Measurements from ENCODE around the gene RNF112. TPM values are rescaled to one million over a fixed set of nuclear protein-coding genes. Genes with fewer than 3 reads are reported as not detected.

Gene RNF112
- total and polyA plus RNA-seq, 2 of the 8 experiments (the other 6 are each of a cell fraction or from before 2014, with no cell fraction given): 1.1 to 2.2 TPM

DNA sequence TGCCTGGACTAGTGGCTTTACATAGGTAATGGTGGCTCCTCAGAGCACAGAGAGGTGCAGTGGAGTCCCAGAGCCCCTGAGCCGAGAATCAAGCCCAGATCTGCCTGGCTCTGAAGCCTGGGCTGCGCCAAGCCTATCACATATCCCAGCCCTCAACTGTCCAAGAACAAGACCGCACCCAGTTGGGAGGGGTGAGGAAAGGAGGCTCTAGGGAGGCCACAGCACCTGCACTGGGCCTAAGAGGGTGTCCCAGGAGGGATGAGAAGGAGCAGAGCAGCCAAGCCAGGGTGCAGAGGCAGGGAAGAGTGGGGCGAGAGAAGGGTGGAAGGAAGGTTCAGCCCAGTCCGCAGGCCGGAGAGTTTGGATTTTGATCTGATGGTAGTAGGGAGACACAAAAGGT, 941 bp upstream of the RNF112 start:
- no peaks in the 10 kb centered on the region for H3K79me2 ChIP-seq (ENCODE audit: control insufficient read depth in 1 of 2, insufficient read depth in 2 of 2, low read length in 2 of 2)
- H3K27ac ChIP-seq (ENCODE audit: low read depth, low read length): no peak overlapping the region
- no peak overlapping the region for H2BK120ac ChIP-seq (replicated peaks; ENCODE audit: low read depth, low read length)
- H3K4me3 ChIP-seq (ENCODE audit: extremely low read depth in 1 of 4, insufficient read depth in 2 of 4, low read depth in 3 of 4, low read length in 4 of 4): no peak overlapping the region
- H3K9me3 ChIP-seq (ENCODE audit: insufficient read depth in 2 of 2, low read depth in 1 of 2, low read length in 1 of 2): no peaks in the 10 kb centered on the region
- H3K4ac ChIP-seq (replicated peaks; ENCODE audit: insufficient read length, low read depth, low read length): peak overlapping the region; percentile 39
- H3K23me2 ChIP-seq (ENCODE audit: low read depth, low read length): 0 out of 2 replicates have a peak, but pooled peaks cover 5% of the 10 kb centered on the region
- peak overlapping the region; percentile 40; the same call in 1 of the 2 replicates for H2BK15ac ChIP-seq (ENCODE audit: low read length)
- H2BK12ac ChIP-seq (ENCODE audit: low read depth, low read length): peak overlapping the region; percentile 62; the same call in 1 of the 2 replicates
- H3K4me1 ChIP-seq (replicated peaks in 1 of 4; ENCODE audit: control insufficient read depth in 3 of 4, insufficient read depth in 4 of 4, low read length in 3 of 4): peaks cover 0 to 13% (median 6%) of the 10 kb centered on the region in 4 experiments; a peak in 4 of 7 replicates
- 0 out of 2 replicates have a peak overlapping the region, but pooled peaks have one; percentile 23 for H2BK20ac ChIP-seq (ENCODE audit: low read length)
- H2AK5ac ChIP-seq (ENCODE audit: low read depth, low read length): no peak overlapping the region; the same call in 1 of the 2 replicates
- 89% methylated on average over 6 of the region's 6 CpGs; no CpG with 5 or more reads in 1 of the 2 experiments for WGBS, 2 experiments (ENCODE audit: extremely low coverage in 1 of 2, insufficient coverage in 1 of 2, insufficient read length in 1 of 2, insufficient replicate concordance in 2 of 2, low coverage in 1 of 2, low lambda C conversion rate in 2 of 2, missing lambda C conversion rate in 1 of 2)
- H3K4me2 ChIP-seq (ENCODE audit: insufficient read depth in 1 of 2, low read depth in 2 of 2, low read length in 2 of 2): no peak overlapping the region
- no peak overlapping the region for H4K91ac ChIP-seq (replicated peaks; ENCODE audit: insufficient read length, low read length)
- peaks cover 0 to 1% of the 10 kb centered on the region in 2 experiments for H4K20me1 ChIP-seq (replicated peaks in 1 of 2; ENCODE audit: control insufficient read depth in 1 of 2, insufficient read depth in 2 of 2, low read length in 2 of 2)
- no peak overlapping the region for H3K14ac ChIP-seq (ENCODE audit: insufficient read length)
- no peak overlapping the region for H3K23ac ChIP-seq (ENCODE audit: insufficient read length)
- no peak for DNase-seq (ENCODE audit: low read depth in 1 of 2, low spot score in 2 of 2)
- peak overlapping the region; percentile 23; the same call in 1 of the 2 replicates for H4K8ac ChIP-seq (ENCODE audit: extremely low read depth, insufficient read depth, low read length)
- H4K5ac ChIP-seq (ENCODE audit: insufficient read length, low read depth, low read length): no peak overlapping the region
- POLR2A ChIA-PET (ENCODE audit: partially characterized antibody): interaction anchor here (0.9 to 1.9 kb wide), 5 partner anchors 10 to 49 kb away, joined by 3 to 5 read pairs (median 3); no protein-coding TSS in a partner anchor
- no peak overlapping the region for H3K9ac ChIP-seq (replicated peaks in 1 of 4; ENCODE audit: extremely low read depth in 1 of 4, low read depth in 3 of 4, low read length in 3 of 4)
- H3K56ac ChIP-seq (replicated peaks; ENCODE audit: insufficient read length, low read depth, low read length): peak overlapping the region; percentile 18
- H3K36me3 ChIP-seq (ENCODE audit: control insufficient read depth in 2 of 4, insufficient read depth in 4 of 4, low read length in 3 of 4): no peaks in the 10 kb centered on the region
- CTCF ChIA-PET (ENCODE audit: partially characterized antibody): interaction anchor here (0.9 to 3.5 kb wide), 8 partner anchors 12 to 356 kb away, joined by 3 to 10 read pairs (median 6); partner anchors contain the start of genes B9D1 and MAPK7
- no peak overlapping the region for H2AFZ ChIP-seq (ENCODE audit: low read length)
- H3K27me3 ChIP-seq (replicated peaks in 1 of 4; ENCODE audit: control insufficient read depth in 3 of 4, extremely low read depth in 1 of 4, insufficient read depth in 3 of 4, low read length in 3 of 4): peaks cover 0 to 4% (median 0%) of the 10 kb centered on the region in 4 experiments; a peak in 1 of 7 replicates
- H3K18ac ChIP-seq (ENCODE audit: extremely low read depth, low read length): no peak overlapping the region; the same call in 1 of the 2 replicates
- no peaks in the 10 kb centered on the region for H3K79me1 ChIP-seq (ENCODE audit: low read depth, low read length)
- no peak for FAIRE-seq
- peak overlapping the region; percentile 18; the same call in 1 of the 2 replicates for H2BK5ac ChIP-seq (ENCODE audit: low read depth, low read length)
- TF ChIP-seq CTBP2 (IDR thresholded peaks at IDR 0.05; ENCODE audit: borderline replicate concordance, insufficient read depth, insufficient read length, low read length) (no peak), EP300 (IDR thresholded peaks at IDR 0.05; ENCODE audit: borderline replicate concordance in 1 of 2, low read depth in 2 of 2, low read length in 2 of 2) (no peak), FOSL1 (IDR thresholded peaks at IDR 0.05; ENCODE audit: insufficient read depth, low read depth, low read length) (no peak), SAP30 (IDR thresholded peaks at IDR 0.05; ENCODE audit: insufficient read depth, insufficient replicate concordance, low read length) (no peak), RNF2 (IDR thresholded peaks at IDR 0.05; ENCODE audit: borderline replicate concordance, low read depth, low read length, missing control alignments, poor library complexity, severe bottlenecking) (no peak), BACH1 (IDR thresholded peaks at IDR 0.05; ENCODE audit: low read length) (no peak), TAF1 (IDR thresholded peaks at IDR 0.05; ENCODE audit: low read depth, low read length) (no peak), KDM1A (IDR thresholded peaks at IDR 0.05; ENCODE audit: borderline replicate concordance, low read length) (no peak), TAF7 (optimal IDR thresholded peaks at IDR 0.05; ENCODE audit: borderline replicate concordance, low read depth, low read length) (no peak), MAFK (IDR thresholded peaks at IDR 0.05; ENCODE audit: low read depth, low read length) (no peak), CBX5 (IDR thresholded peaks at IDR 0.05; ENCODE audit: low read depth, low read length) (no peak), JUND (IDR thresholded peaks at IDR 0.05; ENCODE audit: low read length) (no peak)

All from H1 (cell line).